ENCODE data around the gene DTL. TPM values are rescaled to one million over a fixed set of nuclear protein-coding genes. Genes with fewer than 3 reads are reported as not detected.

DTL gene
- total RNA-seq, 2 donors from 2014 or later: 1.7 to 4.1 TPM

GRCh38 chr1:212113706-212114105, 78.2 kb downstream of the DTL start:
- intact Hi-C loops (cut with DNase I, micrococcal nuclease): no loop called here
- DNase-seq (no peak), ATAC-seq (no peak)

GRCh38 chr1:212118167-212118871, 82.8 kb downstream of the DTL start:
- intact Hi-C loops (cut with DNase I, micrococcal nuclease): no loop called here
- ATAC-seq: peak; percentile 32
- DNase-seq: no peak

- intact Hi-C loops (cut with DNase I, micrococcal nuclease): no loop called here
- no peak for DNase-seq
- ATAC-seq: no peak
These were observed 83.3 kb downstream of the DTL start for GRCh38 chr1:212118872-212119260.

- intact Hi-C loops (cut with DNase I, micrococcal nuclease): no loop called here
- DNase-seq (no peak), ATAC-seq (no peak)
These were observed 83.9 kb downstream of the DTL start for GRCh38 chr1:212119397-212119837.

GRCh38 chr1:212119863-212120262, 84.3 kb downstream of the DTL start:
- ATAC-seq (no peak), DNase-seq (no peak)
- intact Hi-C loops (cut with DNase I, micrococcal nuclease): no loop called here

GRCh38 chr1:212121779-212122178, 86.2 kb downstream of the DTL start:
- intact Hi-C loops (cut with DNase I, micrococcal nuclease): no loop called here
- DNase-seq (no peak), ATAC-seq (no peak)

GRCh38 chr1:212124690-212125582, 89.4 kb downstream of the DTL start:
- intact Hi-C loops (cut with DNase I, micrococcal nuclease): no loop called here
- peak; percentile 94 for ATAC-seq
- DNase-seq: peak; percentile 52 to 78

- DNase-seq (peak in 1 of 2 donors; percentile 35), ATAC-seq (peak; percentile 55)
- intact Hi-C loops (cut with DNase I, micrococcal nuclease): no loop called here
These were observed 90.1 kb downstream of the DTL start for GRCh38 chr1:212125654-212126053.

- intact Hi-C loops (cut with DNase I, micrococcal nuclease): no loop called here
- no peak for DNase-seq
- no peak for ATAC-seq
These were observed 91.7 kb downstream of the DTL start for GRCh38 chr1:212127221-212127620.

GRCh38 chr1:212129781-212130180, 94.2 kb downstream of the DTL start:
- no peak for DNase-seq
- no peak for ATAC-seq
- intact Hi-C loops (cut with DNase I, micrococcal nuclease): no loop called here

- DNase-seq (no peak), ATAC-seq (no peak)
- intact Hi-C loops (cut with DNase I, micrococcal nuclease): no loop called here
These were observed 96.5 kb downstream of the DTL start for GRCh38 chr1:212132025-212132424.

- intact Hi-C loops (cut with DNase I, micrococcal nuclease): no loop called here
- DNase-seq (no peak), ATAC-seq (no peak)
These were observed 97.8 kb downstream of the DTL start for GRCh38 chr1:212133319-212133718.

- no peak for DNase-seq
- no peak for ATAC-seq
- intact Hi-C loops (cut with DNase I, micrococcal nuclease): no loop called here
These were observed 99.6 kb downstream of the DTL start for GRCh38 chr1:212135166-212135565.

- intact Hi-C loops (cut with DNase I, micrococcal nuclease): no loop called here
- no peak for DNase-seq
- ATAC-seq: no peak
These were observed 102.3 kb downstream of the DTL start for GRCh38 chr1:212137854-212138253.

- ATAC-seq: no peak
- no peak for DNase-seq
- intact Hi-C loops (cut with DNase I, micrococcal nuclease): no loop called here
These were observed 102.9 kb downstream of the DTL start for GRCh38 chr1:212138457-212138856.

GRCh38 chr1:212139526-212140135, 104.1 kb downstream of the DTL start:
- ATAC-seq: peak; percentile 41
- intact Hi-C loops (cut with DNase I, micrococcal nuclease): no loop called here
- DNase-seq: no peak

GRCh38 chr1:212141404-212141803, 105.9 kb downstream of the DTL start:
- ATAC-seq: peak; percentile 33

GRCh38 chr1:212142883-212143530, 107.5 kb downstream of the DTL start:
- ATAC-seq: no peak
- no peak for DNase-seq
- intact Hi-C loops (cut with DNase I, micrococcal nuclease): no loop called here

More at GRCh38 chr1:212141404-212141803, 105.9 kb downstream of the DTL start:
- intact Hi-C loops (cut with DNase I, micrococcal nuclease): no loop called here
- DNase-seq: no peak

GRCh38 chr1:212147581-212148033, 112.1 kb downstream of the DTL start:
- DNase-seq: peak in 1 of 2 donors; percentile 31
- peak; percentile 83 for ATAC-seq
- intact Hi-C loops (cut with DNase I, micrococcal nuclease): no loop called here

All from left colon (tissue), 2 donors.